ENCODE results near the gene TOMM5.

- TF ChIP-seq CTCF (IDR thresholded peaks at IDR 0.05) (no peak), EP300 (IDR thresholded peaks at IDR 0.05) (no peak)
These were observed 40.9 kb downstream of the TOMM5 start for GRCh38 chr9:37551468-37551867.
